ENCODE measurements around the gene ACAD10. TPM values are rescaled to one million over a fixed set of nuclear protein-coding genes. Genes with fewer than 3 reads are reported as not detected.

Gene ACAD10
- total and polyA plus RNA-seq, 2 experiments from 2014 or later: 7.6 to 12.0 TPM

DNA sequence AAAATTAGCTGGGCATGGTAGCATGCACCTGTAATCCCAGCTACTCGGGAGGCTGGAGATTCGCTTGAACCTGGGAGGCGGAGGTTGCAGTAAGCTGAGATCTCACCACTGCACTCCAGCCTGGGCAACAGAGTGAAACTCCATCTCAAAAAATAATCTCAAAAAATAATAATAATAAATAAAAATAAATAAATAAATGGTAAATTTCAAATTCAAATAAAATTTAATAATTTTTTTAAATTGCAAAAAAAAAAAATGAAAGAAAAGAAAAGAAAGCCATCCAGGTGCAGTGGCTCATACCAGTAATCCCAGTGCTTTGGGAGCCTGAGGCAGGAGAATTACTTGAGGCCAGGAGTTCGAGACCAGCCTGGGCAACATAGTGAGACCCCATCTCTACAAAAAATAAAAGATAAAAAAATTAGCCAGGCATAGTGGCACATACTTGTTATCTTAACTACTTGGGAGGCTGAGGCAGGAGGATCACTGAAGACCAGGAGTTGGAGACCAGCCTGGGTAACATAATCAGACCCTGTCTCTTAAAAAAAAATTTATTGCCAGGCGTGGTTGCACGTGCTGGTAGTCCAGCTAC lies 117.3 kb downstream of the ACAD10 start:
- in situ Hi-C loops (cut with MboI): no loop called here
- Histone ChIP-seq H3K36me3 (ENCODE audit: low read depth) (no peaks in the 10 kb centered on the region), H3K4me3 (no peak overlapping the region), H3K27ac (no peak overlapping the region), H3K9me2 (ENCODE audit: insufficient read depth) (no peaks in the 10 kb centered on the region), H3K9ac (no peak overlapping the region), H2AFZ (no peak overlapping the region), H3K9me3 (ENCODE audit: low read depth) (no peaks in the 10 kb centered on the region), H3K27me3 (replicated peaks; ENCODE audit: insufficient read depth) (no peaks in the 10 kb centered on the region), H3K4me2 (ENCODE audit: unreplicated experiment) (no peak overlapping the region), H3K4me1 (ENCODE audit: insufficient read depth) (no peaks in the 10 kb centered on the region), H3K79me2 (ENCODE audit: insufficient read depth) (no peaks in the 10 kb centered on the region), H4K20me1 (ENCODE audit: insufficient read depth) (no peaks in the 10 kb centered on the region), H3F3A (ENCODE audit: insufficient read depth) (no peaks in the 10 kb centered on the region)
- WGBS, 2 experiments (ENCODE audit: low coverage in 1 of 2, low lambda C conversion rate in 2 of 2, missing lambda C conversion rate in 2 of 2): 91 to 94% methylated on average over 6 of the region's 6 CpGs
- TF ChIP-seq EZH2phosphoT487 (IDR thresholded peaks at IDR 0.05; ENCODE audit: insufficient read depth, low read depth) (no peak), EZH2 (IDR thresholded peaks at IDR 0.05; ENCODE audit: insufficient read depth, poor library complexity, severe bottlenecking) (no peak)
- DNase-seq: no peak

DNA sequence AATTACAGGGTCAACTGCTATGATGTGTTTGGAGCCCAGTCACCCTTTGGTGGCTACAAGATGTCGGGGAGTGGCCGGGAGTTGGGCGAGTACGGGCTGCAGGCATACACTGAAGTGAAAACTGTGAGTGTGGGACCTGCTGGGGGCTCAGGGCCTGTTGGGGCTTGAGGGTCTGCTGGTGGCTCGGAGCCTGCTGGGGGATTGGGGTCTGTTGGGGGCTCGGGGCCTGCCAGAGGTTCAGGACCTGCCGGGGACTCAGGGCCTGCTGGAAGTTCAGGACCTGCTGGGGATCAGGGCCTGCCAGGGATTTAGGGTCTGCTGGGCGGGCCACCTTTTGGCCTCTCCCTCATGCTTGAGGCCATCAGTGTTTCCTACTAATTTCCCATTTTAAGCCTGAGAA lies 118.0 kb downstream of the ACAD10 start:
- H3K36me3 ChIP-seq (ENCODE audit: low read depth): no peaks in the 10 kb centered on the region
- no peaks in the 10 kb centered on the region for H3F3A ChIP-seq (ENCODE audit: insufficient read depth)
- in situ Hi-C loops (cut with MboI): no loop called here
- DNase-seq: no peak
- no peaks in the 10 kb centered on the region for H3K79me2 ChIP-seq (ENCODE audit: insufficient read depth)
- no peak overlapping the region for H3K4me2 ChIP-seq (ENCODE audit: unreplicated experiment)
- H3K27me3 ChIP-seq (replicated peaks; ENCODE audit: insufficient read depth): no peaks in the 10 kb centered on the region
- no peaks in the 10 kb centered on the region for H3K9me3 ChIP-seq (ENCODE audit: low read depth)
- no peaks in the 10 kb centered on the region for H3K4me1 ChIP-seq (ENCODE audit: insufficient read depth)
- no peaks in the 10 kb centered on the region for H3K9me2 ChIP-seq (ENCODE audit: insufficient read depth)
- H4K20me1 ChIP-seq (ENCODE audit: insufficient read depth): no peaks in the 10 kb centered on the region
- H3K27ac ChIP-seq: no peak overlapping the region
- TF ChIP-seq EZH2phosphoT487 (IDR thresholded peaks at IDR 0.05; ENCODE audit: insufficient read depth, low read depth) (no peak), EZH2 (IDR thresholded peaks at IDR 0.05; ENCODE audit: insufficient read depth, poor library complexity, severe bottlenecking) (no peak)
- no peak overlapping the region for H3K9ac ChIP-seq
- no peak overlapping the region for H2AFZ ChIP-seq
- H3K4me3 ChIP-seq: no peak overlapping the region
- WGBS, 2 experiments (ENCODE audit: low coverage in 1 of 2, low lambda C conversion rate in 2 of 2, missing lambda C conversion rate in 2 of 2): 88 to 93% methylated on average over 6 to 8 of the region's 8 CpGs

DNA sequence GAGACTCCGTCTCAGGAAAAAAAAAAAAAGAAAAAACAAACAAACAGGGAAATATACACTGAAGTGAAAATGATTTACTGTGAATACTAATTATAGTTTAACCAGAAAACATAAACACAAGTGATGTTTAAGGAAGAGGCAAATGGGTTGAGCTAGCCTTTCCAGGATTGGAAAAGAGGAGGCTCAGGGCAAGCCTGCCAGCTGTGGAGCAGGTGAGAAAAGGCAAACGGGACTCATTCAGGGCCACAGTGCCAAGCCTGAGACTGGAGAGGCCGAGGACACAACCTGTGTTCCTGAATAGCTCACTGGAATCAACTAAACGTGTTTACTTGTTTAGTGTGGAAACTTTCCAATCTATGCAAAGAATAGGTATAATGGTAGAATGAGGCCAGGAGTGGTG lies 120.5 kb downstream of the ACAD10 start:
- no peaks in the 10 kb centered on the region for H3K27me3 ChIP-seq (replicated peaks; ENCODE audit: insufficient read depth)
- no peak overlapping the region for H3K9ac ChIP-seq
- no peak overlapping the region for H3K4me2 ChIP-seq (ENCODE audit: unreplicated experiment)
- no peaks in the 10 kb centered on the region for H3K36me3 ChIP-seq (ENCODE audit: low read depth)
- 96 to 97% methylated on average over 4 of the region's 4 CpGs for WGBS, 2 experiments (ENCODE audit: low coverage in 1 of 2, low lambda C conversion rate in 2 of 2, missing lambda C conversion rate in 2 of 2)
- H3K9me3 ChIP-seq (ENCODE audit: low read depth): no peaks in the 10 kb centered on the region
- no peaks in the 10 kb centered on the region for H3K9me2 ChIP-seq (ENCODE audit: insufficient read depth)
- no peak overlapping the region for H3K4me3 ChIP-seq
- no peaks in the 10 kb centered on the region for H3K79me2 ChIP-seq (ENCODE audit: insufficient read depth)
- H4K20me1 ChIP-seq (ENCODE audit: insufficient read depth): no peaks in the 10 kb centered on the region
- H3K4me1 ChIP-seq (ENCODE audit: insufficient read depth): no peaks in the 10 kb centered on the region
- in situ Hi-C loops (cut with MboI): no loop called here
- H3F3A ChIP-seq (ENCODE audit: insufficient read depth): no peaks in the 10 kb centered on the region
- no peak overlapping the region for H2AFZ ChIP-seq
- DNase-seq: no peak
- H3K27ac ChIP-seq: no peak overlapping the region
- TF ChIP-seq EZH2 (IDR thresholded peaks at IDR 0.05; ENCODE audit: insufficient read depth, poor library complexity, severe bottlenecking) (no peak), EZH2phosphoT487 (IDR thresholded peaks at IDR 0.05; ENCODE audit: insufficient read depth, low read depth) (no peak)

Small RNA genes lying within 50 kb of the gene (microRNA-seq; reads per million reads assigned to microRNA genes)
- not detected for gene MIR6761 (ENCODE audit: borderline number of aligned reads)

Small RNA genes lying within 50 kb of the gene (small RNA-seq; reads per million reads assigned to genes)
- not detected for gene MIR6761 (ENCODE audit: low read depth, low replicate concordance)

Other genes starting within 250 kb of the ACAD10 start
- 15.0 and 19.2 TPM in 2 replicates for gene ATXN2, start 86.7 kb upstream of the ACAD10 start, total RNA-seq (2014; rRNA removed; shearing (Covaris generic))
- 46.2 and 56.4 TPM in 2 replicates for gene ATXN2, start 86.7 kb upstream of the ACAD10 start, polyA plus RNA-seq (2016; fragmentation: Nextera tagmentation; extraction: Ambion mirVana)
- 13.7 and 14.7 TPM in 2 replicates for gene BRAP, start 97 bp upstream of the ACAD10 start, total RNA-seq (2014; rRNA removed; shearing (Covaris generic))
- gene BRAP, start 97 bp upstream of the ACAD10 start, polyA plus RNA-seq (2016; fragmentation: Nextera tagmentation; extraction: Ambion mirVana): 17.0 and 18.7 TPM in 2 replicates
- 21.7 and 22.3 TPM in 2 replicates for gene ALDH2, start 80.9 kb downstream of the ACAD10 start, total RNA-seq (2014; rRNA removed; shearing (Covaris generic))
- 38.5 and 41.2 TPM in 2 replicates for gene ALDH2, start 80.9 kb downstream of the ACAD10 start, polyA plus RNA-seq (2016; fragmentation: Nextera tagmentation; extraction: Ambion mirVana)
- 31.2 and 33.0 TPM in 2 replicates for gene MAPKAPK5, start 156.2 kb downstream of the ACAD10 start, total RNA-seq (2014; rRNA removed; shearing (Covaris generic))
- 23.1 and 25.3 TPM in 2 replicates for gene MAPKAPK5, start 156.2 kb downstream of the ACAD10 start, polyA plus RNA-seq (2016; fragmentation: Nextera tagmentation; extraction: Ambion mirVana)

All from GM23248 (cell line).